LNCAP (cell line): Measurements from ENCODE around the gene STXBP2.

Experiments
- CTCF ChIP-seq: fragments of 450-650 bp; IDR thresholded peaks from 2 replicates; pipeline ENCODE4 v1.5.1; 2017; ENCODE audit warnings: mild to moderate bottlenecking

STXBP2 gene

GRCh38 chr19:7677669-7678311 is 40.9 kb downstream of the STXBP2 start:
- no peak for TF ChIP-seq CTCF

- peak; percentile 37; the same call in 1 of the 2 replicates for TF ChIP-seq CTCF
Measured at GRCh38 chr19:7678971-7679751, 42.3 kb downstream of the STXBP2 start.

- no peak for TF ChIP-seq CTCF
Measured at GRCh38 chr19:7679771-7680605, 43.1 kb downstream of the STXBP2 start.

GRCh38 chr19:7680606-7681339 is 43.9 kb downstream of the STXBP2 start, which contains the start of gene TRAPPC5:
TSS of gene TRAPPC5 (plus strand) at chr19:7680833. CDS start at chr19:7682254, 1,421 bp downstream.
- peak; percentile 96 for TF ChIP-seq CTCF

GRCh38 chr19:7681340-7682174 is 44.6 kb downstream of the STXBP2 start:
- peak; percentile 50 for TF ChIP-seq CTCF

GRCh38 chr19:7682175-7682855 is 45.4 kb downstream of the STXBP2 start:
- no peak for TF ChIP-seq CTCF
